Astrocyte of the hippocampus (primary cell): ENCODE data around the gene HYI.
"Not testable (repeated sequence)": the region's sequence is repeated elsewhere in the genome, so short reads cannot be mapped to it uniquely, and the experiment has no call there.

ENCODE experiments used
- DNase-seq: peaks from one replicate; pipeline ENCODE4 v3.0.0; 2011; ENCODE audit warnings: low read depth, low spot score

The HYI gene

GRCh38 chr1:43464681-43465504, 11.2 kb upstream of the HYI start:
- peak; percentile 72 for DNase-seq

- no peak for DNase-seq
Measured at GRCh38 chr1:43463479-43463878, 9.7 kb upstream of the HYI start.

GRCh38 chr1:43460988-43461693, 7.4 kb upstream of the HYI start:
- DNase-seq, result peak; percentile 36

- not testable (repeated sequence) for DNase-seq
Measured at GRCh38 chr1:43458379-43458778, 4.6 kb upstream of the HYI start.

GRCh38 chr1:43455213-43455889, 1.6 kb upstream of the HYI start:
- no peak for DNase-seq

GRCh38 chr1:43454270-43455011, 710 bp upstream of the HYI start:
- peak; percentile 90 for DNase-seq

GRCh38 chr1:43452789-43453441, 816 bp downstream of the HYI start:
- DNase-seq, result peak; percentile 67

- DNase-seq, result no peak
Measured at GRCh38 chr1:43451701-43452532, 1.8 kb downstream of the HYI start.

- DNase-seq, result no peak
Measured at GRCh38 chr1:43451157-43451591, 2.6 kb downstream of the HYI start.

- DNase-seq, result no peak
Measured at GRCh38 chr1:43450251-43450941, 3.3 kb downstream of the HYI start.

- no peak for DNase-seq
Measured at GRCh38 chr1:43449708-43450069, 4.0 kb downstream of the HYI start.

- no peak for DNase-seq
Measured at GRCh38 chr1:43448955-43449707, 4.6 kb downstream of the HYI start.

- peak; percentile 28 for DNase-seq
Measured at GRCh38 chr1:43447891-43448708, 5.6 kb downstream of the HYI start.

GRCh38 chr1:43446881-43447835, 6.6 kb downstream of the HYI start:
- DNase-seq, result no peak

- no peak for DNase-seq
Measured at GRCh38 chr1:43446388-43446740, 7.4 kb downstream of the HYI start.

- no peak for DNase-seq
Measured at GRCh38 chr1:43445606-43446387, 7.9 kb downstream of the HYI start.
